Amygdala (tissue), 56 donors: ENCODE data around the gene SMIM38.
"Not testable (repeated sequence)": the region's sequence is repeated elsewhere in the genome, so short reads cannot be mapped to it uniquely, and the experiment has no call there.

Experiments
- DNase-seq, 56 donors: peaks; one replicate each; lab custom pipeline; 2025; lab: John Stamatoyannopoulos, UW

SMIM38 gene

DNA sequence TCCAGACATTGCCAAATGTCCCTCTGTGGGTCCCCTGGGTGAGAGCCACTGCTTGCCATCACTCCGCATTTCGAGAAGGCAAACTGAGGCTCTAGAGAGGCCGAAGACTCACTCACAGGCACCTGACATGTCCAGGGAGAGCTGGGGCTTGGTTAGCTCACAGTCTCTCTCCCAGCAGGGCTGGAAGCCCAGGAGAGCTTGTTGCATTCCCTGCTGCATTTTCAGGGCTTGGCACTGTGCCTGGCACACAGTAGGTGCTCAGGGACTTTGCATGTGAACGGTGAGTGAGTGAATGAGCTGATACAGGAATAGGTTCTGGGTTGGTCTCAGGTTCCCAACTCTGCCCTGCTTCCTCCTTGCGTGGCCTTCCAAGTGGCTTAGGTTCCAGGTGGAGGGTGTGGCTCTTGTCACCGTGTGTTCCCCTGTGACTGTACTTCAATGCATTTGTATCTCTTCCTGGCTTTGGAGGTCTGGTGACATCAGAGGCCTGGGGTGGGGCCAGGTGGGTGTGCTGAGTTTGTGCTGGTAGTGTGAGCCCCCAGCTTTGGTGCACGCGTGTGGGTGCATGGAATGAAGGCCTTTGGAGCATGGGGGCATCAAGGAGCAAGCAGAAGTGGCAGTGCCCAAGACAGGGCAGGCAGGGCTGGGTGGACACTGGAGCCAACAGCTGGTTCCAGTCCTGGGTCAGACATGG, 18.4 kb upstream of the SMIM38 start:
- no peak for DNase-seq

DNA sequence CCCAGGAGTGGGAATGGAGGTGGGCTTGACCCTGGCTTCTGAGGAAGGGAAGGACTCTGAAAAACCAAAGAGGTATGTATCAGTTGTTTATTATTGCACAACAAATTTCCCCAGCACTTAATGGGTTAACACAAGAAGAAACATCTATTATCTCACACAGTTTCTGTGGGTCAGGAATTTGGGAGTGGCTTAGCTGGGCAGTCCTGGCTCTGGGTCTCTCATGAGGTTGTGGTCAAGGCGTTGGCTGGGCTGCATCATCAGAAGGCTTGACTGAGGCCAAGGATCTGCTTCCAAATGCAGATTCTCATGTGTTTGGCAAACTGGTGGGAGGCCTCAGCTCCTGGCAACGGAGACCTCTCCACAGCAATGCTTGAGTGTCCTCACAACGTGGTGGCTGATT, 17.5 kb upstream of the SMIM38 start:
- DNase-seq: no peak

DNA sequence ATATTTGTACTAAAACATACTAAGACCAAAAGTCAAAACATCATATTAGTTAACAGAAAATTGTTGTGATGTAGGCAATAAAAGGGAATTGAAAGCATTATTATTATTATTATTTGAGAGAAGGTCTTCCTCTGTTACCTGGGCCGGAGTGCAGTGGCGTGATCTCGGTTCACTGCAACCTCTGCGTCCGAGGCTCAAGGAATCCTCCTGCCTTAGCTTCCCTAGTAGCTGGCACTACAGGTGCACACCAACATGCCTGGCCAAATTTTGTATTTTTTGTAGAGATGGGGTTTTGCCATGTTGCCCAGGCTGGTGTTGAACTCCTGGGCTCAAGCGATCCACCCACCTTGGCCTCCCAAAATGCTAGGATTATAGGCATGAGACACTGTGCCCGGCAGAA, 15.6 kb upstream of the SMIM38 start:
- not testable (repeated sequence) for DNase-seq

DNA sequence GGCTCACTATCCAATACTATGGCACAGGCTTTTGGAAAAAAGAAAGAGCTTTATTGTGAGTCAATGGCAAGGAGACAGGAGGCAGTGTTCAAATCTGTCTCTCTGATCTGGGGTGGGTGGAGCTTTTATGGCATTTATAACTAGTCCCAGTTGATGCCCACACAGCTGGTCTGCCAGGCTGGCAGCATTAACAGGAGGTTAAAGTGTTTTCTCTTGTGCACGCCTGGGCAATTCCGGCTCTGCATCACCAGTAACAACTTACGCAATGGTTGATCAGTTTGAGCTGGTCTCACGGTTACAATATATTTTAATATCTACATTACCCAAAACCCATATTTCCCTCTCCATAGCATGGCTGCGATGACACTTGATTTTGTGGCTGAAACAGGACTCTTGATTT, 15.1 kb upstream of the SMIM38 start:
- DNase-seq: no peak

DNA sequence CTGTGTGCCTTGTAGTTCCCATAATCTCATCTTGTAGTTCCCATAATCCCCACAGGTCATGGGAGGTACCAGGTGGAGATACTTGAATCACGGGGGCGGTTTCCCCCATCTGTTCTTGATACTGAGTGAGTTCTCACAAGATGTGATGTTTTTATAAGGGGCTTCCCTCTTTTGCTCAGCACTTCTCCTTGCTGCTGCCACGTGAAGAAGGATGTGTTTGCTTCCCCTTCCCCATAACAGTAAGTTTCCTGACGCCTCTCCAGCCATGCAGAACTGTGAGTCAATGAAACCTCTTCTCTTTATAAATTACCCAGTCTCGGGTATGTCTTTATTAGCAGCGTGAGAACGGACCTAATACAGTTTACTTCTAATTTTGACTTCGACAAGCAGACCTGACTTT, 14.0 kb upstream of the SMIM38 start:
- peak in 1 of 56 donors; percentile 27 for DNase-seq

DNA sequence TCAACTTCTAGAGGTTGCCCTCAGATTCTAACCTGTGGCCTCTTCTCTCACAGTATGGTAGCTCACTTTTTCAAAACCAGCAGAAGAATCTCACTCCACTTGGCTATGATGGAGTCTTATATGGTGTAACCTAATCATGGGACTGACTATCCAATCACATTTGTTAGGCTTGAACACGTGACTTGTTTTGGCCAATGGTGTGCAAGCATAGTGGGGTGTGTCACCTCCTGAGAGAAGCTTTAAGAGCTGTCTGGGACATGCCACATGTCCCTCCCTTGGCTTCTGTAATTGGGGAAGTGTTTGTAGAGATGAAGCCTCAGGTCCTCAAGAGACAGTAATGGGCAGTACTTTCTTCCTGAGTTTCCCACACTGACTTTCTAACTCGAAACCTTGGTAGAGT, 12.8 kb upstream of the SMIM38 start:
- no peak for DNase-seq

DNA sequence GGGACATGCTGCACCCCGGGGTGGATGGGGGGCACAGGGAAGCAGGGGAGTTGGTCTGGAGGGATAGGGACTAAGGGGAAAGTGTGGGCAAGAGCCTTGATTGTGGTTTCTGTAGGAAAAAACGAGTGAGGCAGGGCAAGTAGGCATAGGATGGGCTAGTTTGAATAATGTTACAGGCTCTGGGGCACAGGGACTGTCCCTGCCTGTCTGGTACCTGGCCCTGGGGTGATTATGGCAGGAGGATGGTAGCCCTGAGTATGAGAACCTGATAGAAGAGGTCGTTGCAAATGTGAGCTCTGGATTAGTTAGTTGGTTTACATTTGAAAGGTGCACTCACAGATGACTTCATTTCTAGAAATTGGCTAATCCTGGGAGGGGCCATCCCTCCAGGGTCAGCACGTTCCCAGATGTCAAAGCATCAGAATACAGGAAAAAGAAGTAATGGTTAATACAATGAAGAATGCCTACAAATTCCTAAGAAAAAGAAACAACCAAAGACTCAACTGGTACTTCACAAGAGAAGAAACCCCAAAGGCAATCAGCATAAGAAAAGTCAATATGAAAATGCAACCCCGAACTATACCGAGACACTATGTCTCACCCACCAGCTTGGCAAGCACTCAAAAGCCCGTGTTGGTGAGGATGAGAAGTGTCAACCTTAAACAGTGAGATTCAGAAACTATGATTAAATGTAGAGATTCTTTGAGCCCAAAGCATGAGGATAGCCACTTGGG, 11.3 kb upstream of the SMIM38 start:
- DNase-seq: no peak

DNA sequence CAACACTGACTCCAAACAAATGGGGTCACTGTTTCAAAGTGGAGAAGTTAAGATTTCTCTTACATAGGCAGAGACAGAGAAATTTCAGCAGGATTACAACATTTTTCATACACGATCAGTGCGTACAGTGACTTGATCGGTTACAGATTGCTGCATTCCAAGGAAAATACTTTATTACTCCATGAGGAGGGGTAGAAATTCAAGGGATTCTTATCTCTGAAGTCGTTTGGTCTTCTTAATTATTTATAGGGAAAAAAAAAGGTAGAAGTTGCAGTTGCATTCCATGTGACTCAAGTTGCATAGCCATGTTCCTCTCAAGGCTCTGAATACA, 10.7 kb upstream of the SMIM38 start:
- DNase-seq: no peak

DNA sequence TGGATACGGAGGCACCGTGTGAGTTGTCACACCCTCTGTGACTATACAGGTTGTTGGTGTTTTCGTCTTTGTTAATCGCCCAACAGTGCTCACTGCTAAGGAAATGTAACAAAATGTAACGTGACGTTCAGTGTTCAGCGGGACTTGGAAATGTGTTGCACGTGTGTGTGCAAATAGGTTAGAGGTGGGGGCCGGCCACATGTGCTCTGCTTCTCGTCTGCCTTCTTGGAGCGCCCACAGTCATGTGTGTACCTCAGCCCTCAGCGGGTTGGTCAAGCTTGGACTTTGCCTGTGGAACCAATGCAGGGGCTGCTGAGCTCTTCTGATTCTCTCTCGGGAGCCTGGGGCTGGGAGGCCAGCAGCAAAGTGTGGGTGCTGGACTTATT, 7.4 kb upstream of the SMIM38 start:
- DNase-seq: no peak

DNA sequence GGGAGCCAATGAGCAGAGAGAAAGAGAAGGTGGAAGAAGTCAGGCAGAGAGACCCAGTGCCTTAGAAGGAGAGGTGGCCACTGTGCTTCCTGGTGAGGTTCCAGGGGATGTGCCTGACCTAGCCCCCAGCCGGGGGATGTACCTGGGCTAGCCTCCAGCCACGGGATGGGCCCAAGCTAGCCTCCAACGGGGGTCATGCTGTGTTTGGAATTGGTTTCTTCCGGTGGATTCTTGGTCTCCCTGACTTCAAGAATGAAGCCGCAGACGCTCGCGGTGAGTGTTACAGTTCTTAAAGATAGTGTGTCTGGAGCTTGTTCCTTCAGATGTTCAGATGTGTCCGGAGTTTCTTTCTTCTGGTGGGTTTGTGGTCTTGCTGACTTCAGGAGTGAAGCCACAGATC, 6.9 kb upstream of the SMIM38 start:
- no peak for DNase-seq

DNA sequence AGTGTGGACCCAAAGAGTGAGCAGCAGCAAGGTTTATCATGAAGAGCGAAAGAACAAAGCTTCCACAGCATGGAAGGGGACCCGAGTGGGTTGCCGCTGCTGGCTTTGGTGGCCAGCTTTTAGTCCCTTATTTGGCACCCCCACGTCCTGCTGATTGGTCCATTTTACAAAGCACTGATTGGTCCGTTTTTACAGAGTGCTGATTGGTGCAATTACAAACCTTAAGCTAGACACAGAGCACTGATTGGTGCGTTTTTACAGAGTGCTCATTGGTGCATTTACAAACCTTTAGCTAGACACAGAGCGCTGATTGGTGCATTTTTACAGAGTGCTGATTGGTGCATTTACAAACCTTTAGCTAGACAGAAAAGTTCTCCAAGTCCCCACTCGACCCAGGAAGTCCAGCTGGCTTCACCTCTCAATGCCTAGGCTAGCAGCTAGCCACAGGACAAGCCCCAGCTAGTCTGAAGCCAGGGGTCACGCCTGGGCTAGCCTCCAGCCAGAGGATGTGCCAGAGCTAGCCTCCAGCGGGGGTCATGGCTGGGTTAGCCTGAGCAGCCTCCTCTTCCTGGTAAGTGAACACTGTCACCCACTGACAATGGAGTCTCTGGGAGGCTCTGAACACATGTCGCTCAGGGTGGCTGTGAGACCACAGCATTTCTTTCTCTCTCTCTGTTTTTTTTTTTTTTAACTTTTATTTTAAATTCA, 6.2 kb upstream of the SMIM38 start:
- not testable (repeated sequence) for DNase-seq

DNA sequence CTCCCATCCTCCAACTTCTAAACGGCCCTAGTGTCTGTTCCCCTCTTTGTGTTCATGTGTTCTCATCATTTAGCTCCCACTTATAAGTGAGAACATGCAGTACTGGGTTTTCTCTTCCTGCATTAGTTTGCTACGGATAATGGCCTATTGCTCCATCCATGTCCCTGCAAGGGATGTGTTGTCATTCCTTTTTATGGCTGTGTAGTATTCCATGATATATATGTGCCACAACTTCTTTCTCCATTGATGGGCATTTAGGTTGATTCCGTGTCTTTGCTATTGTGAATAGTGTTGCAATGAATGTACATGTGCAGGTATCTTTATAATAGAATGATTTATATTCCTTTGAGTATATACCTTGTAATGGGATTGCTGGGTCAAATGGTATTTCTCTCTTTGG, 5.6 kb upstream of the SMIM38 start:
- DNase-seq: no peak

DNA sequence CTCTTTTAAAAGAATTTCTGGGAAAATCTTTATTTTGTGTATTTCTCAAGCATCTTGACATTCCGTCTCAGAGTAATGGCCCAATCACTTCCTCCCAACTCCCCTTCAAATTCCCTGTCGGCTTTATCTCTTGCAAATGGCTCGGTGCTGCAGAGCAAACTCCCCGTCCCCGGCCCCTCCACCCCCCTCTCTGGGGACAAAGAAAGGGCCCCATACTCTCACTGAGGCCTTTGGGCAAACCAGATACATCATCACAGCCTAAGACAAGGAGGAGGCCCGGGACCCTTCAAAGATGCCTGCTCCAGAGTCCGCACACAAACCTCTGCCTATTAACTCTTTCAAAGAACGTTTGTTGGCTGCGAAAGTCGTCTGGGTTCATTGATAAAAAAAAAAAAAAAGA, 3.9 kb upstream of the SMIM38 start:
- no peak for DNase-seq

DNA sequence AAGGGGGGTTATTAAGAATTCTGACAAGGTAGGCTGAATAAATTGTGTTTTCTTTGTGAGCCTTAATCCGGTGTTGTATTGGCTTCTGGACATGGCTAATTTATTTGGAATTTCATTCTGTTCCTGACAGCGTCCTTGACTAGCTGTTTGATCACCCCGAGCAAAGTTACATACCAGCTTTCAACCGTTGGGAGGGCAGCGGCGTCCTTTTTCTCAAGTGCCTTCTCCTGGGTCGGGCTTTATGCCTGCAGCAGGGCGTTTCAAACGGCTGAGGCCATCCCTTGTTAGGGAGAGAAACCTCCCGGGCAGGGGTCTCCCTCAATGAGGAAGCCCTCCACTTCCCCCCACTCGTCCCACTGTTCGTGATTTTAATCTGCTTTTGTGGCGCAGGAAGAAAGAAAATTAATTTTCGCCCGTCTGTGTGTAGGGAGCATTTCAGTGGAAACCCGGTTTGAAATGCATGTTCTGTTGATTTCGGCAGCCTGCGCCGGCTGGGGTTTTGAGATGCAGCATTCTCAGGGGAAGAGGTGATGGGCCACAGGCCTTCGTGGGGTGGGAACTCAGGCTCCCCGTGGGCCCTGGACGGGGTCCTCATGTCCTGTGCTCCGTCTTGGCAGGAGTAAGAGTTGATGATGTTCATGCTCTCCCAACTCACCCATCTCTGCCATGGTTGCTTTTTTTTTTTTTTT, 2.9 kb upstream of the SMIM38 start:
- DNase-seq: no peak

DNA sequence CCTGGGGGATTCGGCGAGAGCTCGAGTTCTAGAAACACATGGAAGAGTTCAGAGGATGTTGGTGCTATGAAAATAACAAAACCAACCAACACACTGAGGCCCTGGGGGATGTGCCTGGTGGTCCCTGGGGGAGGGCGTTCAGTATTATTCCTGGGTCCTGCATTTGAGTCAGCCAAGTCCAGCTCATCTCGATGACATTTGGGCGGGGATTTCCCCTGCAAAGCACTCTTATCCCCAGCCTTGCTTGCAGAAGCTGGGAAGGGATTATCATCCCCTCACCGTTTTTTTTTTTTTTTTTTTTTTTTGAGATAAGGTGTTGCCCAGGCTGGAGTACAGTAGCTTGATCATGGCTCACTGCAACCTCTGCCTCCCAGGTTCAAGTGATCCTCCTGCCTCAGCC, 2.1 kb upstream of the SMIM38 start:
- DNase-seq: no peak

DNA sequence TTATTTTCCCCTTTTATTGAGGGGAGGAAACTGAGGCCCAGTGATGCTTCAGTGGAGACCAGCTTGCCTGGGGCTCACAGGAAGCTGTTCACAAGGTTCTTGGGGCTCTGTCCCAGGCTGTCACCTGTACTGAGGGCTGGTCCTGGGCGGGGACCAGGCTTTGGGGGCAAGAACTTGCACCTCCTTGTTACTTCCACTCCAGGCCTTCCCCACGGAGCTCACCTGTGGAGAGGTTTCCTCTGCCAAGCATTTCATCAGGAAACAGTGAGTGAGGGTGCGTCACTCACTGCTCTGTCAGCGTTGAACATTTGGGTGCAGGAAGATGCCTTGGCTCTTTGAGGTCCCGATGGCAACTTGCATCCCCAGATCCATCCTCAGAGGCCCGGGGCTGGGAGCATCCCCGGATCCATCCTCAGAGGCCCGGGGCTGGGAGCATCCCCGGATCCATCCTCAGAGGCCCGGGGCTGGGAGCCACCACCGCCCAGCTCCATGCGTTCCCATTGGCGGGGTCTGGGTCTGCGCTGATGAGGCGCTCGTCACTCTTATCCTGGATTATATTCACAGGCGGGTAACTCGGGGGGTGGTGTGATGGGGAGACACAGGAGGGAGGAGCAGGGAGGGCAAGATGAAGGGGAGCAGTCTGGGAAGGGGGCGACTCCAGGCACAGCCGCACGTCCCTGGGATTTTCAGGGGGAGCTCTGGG, 1.4 kb upstream of the SMIM38 start:
- DNase-seq: no peak

DNA sequence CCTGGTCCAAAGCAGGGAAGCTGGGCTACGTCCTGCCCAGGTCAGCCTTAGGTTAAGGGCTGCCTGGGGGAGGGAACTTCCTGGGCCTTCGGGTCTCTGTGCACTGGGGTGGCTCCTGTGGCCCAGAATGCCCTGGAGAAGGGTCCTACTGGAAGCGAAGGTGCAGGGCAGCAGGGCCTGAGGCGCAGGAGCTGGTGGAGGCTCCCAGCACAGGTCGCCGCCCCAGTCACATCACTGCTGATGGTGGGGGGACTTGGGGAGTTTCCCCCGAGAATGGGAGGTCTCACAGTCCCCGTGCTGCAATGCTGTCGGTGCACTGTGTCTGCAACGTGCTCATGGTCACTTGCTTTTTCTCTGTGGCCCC, 815 bp upstream of the SMIM38 start:
- DNase-seq: no peak

DNA sequence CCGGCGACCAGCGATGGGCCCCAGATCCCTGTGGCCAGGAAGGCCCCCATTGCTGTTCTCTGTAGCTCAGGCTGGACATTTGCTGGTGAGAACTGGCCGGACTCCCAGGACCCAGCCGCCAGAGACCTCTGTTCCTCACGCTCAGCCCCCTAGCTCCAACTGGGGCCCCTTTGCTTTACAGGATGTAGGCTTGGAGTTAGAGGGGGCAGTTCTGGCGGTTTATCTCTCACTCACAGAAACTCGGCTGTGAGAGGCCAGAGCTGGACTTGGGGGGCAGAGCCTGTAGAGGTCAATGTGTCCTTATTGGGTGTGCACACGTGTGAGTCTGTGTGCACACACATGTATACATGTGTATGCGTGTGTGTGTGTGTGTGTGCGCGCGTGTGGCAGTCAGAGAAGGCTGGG, 502 bp downstream of the SMIM38 start:
- peak in 2 of 56 donors; percentile 16 to 26 for DNase-seq

DNA sequence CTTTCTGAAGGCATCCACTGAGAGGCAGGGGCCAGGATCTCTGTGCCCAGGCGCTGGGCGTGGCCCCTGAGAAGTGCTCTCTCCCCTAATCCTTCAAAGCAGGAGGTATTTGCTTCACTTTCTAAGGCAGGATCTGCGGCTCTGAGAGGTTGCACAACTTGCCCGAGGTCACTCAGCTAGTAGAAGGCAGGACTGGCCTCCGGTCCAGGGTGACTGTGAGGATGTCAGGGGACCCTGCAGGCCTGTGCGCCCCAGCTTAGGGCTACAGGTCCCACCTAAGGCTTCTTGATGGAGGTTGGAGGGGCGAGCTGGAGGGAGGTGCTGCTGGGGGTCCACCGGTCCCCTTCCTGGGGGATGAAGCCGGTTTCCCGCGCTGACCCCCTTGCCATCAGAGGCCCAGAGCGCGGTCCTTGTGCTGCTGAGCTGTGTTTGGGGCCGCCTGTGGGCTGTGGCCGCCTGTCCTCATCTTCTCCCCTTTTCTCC, 979 bp downstream of the SMIM38 start:
- DNase-seq: peak in 2 of 56 donors; percentile 39 to 52

DNA sequence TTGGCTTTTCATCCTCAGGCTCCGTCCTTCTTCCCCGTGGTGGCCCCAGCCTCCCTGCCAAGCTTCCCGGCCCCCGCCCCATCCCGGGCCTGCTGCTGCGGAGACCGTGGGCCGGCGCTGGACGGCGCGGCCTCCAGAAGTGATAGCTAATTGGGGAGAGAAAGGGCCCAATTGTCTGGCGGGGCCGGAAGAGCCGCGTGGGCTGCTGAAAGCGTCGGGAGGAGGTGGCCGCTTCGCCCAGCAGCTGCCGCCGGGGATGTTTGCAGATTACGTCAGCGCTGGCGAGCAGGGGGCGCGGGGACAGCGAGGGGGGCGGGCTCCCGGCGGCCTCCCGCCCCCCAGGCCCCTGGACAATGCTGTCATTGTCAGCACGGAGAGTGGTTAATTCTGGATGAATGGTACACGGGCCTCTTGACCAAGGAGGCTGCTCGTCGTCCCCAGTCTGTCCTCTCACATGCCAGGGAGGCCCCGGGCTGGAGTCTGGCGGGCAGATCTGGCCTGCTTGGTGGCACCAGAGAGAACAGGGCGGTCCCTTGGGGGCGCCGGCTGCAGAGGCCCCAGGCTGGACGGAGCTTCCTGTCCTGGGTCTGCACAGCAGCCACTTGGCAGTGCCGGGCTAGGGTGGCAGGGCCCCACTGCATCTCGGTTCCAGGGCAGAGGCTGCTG, 1.6 kb downstream of the SMIM38 start:
- DNase-seq: peak; percentile 37 to 92 (median 82)
